ENCODE data around the gene ADAMTS17.

Gene ADAMTS17

DNA sequence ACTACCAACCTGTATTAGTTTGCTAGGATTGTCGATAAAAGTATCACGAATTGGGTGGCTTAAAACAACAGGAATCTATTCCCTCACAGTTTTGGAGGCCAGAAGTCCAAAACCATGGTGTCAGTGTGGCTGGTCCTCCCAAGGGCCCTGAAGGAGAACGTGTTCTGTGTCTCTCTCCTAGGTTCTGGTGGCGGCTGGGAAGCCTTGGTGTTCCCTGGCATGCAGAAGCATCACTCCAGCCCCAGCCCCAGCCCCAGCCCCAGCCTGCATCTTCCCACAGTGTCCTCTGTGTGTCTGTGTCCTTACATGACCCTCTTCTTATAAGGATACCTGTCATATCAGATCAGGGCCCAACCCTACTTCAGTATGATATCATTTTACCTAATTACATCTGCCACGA, 336.1 kb downstream of the ADAMTS17 start:
- no peak for DNase-seq

DNA sequence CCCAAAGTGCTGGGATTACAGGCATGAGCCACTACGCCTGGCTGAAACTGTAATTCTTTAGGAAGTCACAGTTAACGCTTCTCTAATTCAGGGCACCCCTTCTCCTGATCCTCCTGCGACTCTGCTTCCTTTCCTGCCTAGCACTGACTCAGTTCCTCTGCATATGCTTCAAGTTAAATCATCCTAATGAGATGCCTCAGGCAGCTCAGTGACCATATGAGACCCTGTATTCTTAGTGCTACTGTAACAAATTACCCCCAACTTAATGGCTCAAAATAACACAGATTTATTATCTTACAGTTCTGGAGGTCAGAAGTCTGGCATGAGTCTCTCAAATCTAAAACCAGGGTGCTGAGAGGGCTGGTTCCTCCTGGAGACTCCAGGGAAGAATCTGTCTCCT, 336.8 kb downstream of the ADAMTS17 start:
- DNase-seq = no peak

DNA sequence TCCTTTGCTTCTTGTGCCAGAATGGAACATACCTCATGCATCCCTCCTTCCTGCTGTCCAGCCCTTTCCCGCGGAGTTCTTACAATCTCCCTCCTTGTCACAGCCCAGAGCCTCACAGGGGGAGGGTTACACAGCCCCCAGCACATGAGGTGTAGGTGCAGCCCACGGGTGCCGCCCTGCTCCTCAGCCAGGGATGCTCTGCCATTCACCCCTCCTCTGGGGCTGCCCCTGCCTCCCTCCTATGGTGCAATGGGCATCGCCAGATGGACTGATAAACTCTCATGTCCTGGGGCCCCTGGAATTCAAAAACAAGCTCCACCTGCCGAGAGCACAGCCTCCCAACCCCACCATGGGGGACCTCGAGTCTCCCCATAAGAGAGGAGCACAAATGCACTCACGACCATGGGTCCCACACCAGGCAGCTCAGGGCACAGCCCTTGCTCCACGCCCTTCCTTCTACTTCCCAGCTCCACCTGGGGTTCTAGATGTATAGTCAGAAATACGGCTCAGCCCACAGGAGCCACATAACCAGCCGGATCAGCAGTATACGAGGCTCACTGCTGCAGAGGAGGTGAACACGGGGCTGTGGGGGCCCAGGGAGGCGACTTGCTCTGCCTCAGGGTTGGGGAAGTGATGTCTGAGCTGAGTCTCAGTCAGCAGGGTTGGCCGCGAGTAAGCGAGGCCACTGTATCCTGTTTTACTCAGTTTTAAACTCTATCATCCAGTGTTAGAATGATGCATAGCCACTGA, 338.8 kb downstream of the ADAMTS17 start:
- DNase-seq = no peak

DNA sequence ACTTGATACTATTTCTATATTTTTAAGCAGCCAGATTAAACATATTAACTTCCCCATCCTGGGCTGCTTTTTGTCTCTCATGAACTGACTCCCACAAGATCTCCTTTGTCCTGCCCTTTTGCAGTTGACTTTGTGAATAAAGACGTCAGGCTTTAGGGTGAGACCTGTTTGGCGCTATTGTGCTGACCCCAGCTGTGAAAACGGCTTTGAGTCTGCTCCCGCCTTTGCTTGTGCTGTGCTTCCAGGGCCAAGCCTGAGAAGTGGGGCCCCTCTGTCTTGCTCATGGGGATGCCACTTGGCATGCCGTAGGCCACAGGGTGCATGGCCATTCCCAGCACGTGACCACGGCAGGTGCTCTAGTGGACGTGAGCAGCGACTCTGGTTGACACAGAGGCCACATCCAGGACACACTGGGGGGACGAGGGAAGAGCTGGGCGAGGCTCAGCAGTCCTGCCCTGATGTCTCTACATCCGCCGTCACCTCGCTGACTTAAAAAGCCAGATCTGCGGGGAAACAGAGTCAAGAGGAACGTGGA, 339.6 kb downstream of the ADAMTS17 start:
- no peak for DNase-seq

DNA sequence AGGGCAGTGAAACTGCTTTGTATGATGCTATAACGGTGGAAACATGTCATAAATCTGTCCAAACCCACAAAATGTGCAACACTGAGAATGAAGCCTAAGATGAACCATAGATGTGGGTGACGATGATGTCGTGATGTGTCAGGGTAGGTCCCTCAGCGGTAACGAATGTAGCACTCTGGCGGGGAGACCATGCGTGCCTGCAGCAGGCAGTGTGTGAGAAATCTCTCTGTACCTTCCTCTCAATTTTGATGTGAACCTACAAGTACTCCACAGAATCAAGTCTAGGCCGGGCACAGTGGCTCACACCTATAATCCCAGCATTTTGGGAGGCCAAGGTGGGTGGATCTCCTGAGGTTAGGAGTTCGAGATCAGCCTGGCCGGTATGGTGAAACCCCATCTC, 340.4 kb downstream of the ADAMTS17 start:
- no peak for DNase-seq

DNA sequence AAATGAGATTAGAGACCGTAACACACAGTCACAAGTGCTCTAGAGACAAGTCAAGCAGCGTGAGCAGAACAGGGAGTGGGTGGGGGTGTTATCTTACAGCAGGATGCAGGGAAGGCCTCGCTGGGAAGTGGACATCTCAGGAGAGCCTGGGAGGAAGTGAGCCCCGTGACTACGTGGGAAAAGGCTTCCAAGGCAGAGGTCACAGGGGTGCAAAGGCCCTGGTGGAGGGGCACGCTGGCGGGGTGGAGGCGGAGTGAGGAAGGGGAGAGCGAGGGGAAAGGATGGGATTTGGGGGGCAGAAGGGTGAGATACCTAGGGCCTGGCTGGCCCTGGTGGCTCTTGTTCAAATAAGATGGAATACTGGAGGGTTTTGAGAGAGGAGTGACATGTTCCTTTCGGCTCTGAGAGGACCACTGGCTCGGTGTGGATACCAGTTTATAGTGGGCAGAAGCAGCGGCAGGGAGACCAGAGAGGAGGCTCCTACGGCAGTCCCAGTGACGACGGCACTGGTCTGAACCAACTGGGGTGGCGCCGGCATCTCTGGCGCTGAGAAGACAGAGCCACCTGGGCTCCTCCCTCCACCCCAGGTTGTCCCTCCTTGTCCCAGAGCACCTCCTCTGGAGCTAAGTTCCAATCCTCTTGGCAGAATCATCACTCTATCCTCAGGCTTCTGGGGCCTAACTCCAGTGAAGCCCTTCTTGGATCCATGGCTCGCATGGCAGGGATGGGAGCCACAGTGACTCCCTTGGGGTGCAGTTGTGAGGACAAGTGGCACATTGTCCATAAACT, 342.3 kb downstream of the ADAMTS17 start:
- no peak for DNase-seq

DNA sequence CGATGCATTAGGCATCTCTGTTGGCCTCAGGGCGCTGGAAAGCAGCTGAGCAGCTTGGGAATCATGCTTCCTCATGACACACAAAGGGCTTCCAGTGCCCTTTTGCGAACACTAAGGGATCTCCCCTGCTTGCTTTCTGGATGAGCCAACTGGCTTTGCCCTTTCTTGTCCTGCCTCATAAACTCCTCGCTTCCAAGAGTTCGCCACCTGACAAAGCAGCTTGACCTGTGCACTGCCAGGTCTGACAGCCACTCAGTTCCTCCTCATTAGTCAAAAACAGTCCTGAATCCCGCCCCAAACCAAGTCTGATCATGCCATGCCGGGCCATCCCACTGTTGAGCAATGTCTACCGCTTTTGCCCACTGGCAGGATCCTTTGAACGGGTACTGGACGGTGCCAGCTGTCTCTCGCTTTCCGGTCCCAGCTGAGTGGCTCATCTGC, 343.1 kb downstream of the ADAMTS17 start:
- no peak for DNase-seq

DNA sequence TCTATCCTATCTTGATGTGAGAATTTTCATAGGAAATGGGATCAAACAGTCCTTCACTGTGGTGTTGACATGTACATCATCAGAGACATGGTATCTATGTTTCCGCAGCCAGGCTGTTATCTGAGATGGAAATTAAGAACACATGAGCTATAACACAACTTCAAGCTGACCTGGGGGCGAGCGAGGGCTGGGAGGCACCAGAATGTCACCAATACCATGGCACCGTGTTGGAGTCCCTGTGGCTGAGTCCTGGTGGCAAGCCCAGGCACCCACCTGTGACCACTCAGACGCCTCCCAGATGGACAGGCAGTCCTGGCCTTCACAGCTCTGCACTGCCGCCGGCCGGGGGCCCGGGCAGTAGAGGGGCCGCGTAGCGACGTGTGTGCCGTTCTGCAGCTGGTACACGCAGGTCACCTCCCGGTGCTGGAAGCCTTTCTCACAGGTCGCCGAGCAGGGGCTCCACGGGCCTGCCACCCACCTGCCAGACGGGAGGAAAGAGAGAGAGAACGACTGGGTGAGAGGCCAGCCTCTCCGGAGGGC, 344.6 kb downstream of the ADAMTS17 start:
- DNase-seq = no peak

DNA sequence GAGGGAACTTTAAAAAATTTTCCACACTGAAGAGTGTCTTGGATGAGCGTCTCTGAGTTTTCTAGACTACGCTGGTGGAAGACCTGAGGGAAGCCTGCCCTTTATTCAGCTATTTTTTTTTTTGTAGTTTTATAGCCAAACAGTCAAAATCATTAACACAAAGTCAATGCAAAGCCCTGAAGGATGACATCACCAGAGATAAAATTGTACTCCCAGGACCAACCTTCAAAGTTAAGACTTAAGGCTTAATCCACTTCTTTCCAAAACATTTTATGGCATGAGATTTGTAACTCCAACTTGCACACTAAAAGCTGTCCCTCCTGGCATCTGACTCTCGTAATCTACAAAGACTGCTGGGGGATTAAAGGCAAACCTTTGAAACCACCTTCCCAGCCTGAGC, 345.1 kb downstream of the ADAMTS17 start:
- no peak for DNase-seq

DNA sequence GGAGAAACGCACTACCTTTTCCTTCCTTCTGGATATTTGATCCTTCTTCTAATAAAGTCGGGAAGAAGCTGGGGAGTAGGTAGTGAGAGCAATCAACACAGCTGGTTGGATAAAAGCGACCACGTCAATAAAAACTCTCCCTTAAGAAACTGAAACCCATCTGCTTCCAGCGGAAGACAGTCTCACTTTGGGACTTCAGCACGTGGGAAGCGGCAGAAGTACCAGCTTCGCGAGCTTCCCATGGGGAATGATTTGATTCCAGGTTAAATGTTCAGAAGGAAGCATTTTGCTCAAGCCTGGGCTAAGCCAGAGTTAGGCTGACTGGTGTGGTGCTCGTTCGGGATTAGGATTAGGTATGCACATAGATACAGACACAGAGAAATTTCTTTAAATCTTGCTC, 346.2 kb downstream of the ADAMTS17 start:
- no peak for DNase-seq

DNA sequence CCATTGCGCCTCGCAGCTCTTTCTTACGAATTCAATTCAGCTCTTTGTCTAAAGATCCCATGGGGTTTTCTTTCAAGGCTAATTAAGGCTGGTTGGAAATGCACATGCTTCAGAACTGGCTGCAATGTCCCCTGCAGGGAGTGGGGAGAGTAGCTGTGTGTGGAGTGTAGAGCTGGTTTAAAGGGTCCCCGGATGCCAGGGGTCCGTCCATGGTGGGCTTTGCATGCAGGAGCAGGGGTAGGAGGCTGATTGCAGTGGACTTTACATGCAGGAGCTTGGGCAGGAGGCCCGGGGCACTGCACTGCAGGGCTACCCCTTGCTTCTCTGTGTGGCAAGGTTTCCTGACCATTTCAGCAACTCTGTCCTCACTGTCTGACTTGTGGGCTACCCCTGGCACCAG, 346.9 kb downstream of the ADAMTS17 start:
- DNase-seq = no peak

DNA sequence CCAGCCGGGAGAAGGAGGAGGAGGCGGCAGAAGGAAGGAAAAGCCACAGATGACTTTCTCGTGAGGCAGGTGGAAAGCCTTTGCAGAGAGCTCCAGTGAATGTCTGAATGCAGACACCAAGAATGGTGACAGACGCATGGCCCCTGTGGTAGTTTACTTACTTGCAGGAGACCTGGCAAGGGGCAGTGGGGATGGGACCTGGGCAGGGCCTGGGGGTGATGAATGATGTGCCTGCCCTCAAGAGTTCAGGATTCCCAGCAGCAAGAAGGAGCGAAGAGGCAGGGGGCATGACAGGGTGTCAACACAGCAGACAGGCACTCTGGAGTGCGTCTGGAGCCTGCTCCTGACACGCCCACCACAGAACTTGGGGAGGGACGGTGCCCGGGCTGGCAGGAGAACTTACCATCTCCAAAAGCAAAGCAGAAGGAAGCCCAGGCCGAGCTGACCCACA, 348.1 kb downstream of the ADAMTS17 start:
- no peak for DNase-seq

DNA sequence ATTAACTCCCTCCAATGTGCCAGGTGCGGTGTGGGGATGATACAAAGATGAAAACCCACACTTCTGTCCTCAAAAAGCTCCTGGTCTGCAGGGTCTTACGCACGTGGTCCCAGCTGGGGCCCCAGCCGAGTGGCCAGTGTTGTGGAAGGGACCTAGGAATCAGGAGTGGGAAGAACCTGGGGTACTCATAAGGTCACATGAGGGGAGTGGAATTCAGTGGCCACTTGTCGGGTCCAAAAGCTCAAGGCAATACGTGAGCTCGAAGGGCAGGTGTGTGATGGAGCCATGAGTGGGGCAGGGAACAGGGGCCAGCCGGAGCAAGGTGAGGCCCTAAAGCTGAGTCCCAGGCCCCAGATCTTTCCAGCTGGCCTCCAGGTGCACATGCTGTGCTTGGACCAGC, 348.5 kb downstream of the ADAMTS17 start:
- no peak for DNase-seq

DNA sequence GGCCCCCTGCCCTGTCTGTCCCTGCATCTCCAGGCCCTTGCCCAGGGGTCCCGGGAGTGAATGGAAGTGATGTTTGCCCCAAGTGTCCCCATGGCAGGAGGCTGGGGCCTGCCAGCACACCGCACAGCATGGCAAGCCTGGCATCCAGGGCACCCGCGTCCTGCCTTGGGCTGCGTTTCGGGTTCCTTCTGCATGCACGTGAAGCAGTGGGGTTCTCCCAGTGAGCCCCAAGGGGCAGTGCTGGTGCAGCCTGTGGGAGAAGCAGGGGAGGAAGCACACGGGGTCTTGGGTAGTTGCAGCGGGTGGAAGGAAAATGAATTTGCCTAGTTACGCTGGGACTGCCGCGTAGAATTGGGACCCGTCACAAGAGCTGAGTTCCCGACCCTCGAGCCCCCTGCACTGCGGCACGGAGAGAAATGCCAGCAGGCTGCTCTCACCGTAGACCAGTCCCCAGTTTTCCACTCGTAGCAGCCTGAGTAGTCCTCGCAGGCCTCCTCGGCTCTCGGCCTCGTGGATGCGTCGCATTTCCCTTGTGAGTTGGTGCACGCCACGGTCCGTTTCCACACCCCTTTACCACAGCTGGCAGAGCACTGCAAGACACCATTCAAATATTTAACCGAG, 349.1 kb downstream of the ADAMTS17 start:
- DNase-seq = no peak

DNA sequence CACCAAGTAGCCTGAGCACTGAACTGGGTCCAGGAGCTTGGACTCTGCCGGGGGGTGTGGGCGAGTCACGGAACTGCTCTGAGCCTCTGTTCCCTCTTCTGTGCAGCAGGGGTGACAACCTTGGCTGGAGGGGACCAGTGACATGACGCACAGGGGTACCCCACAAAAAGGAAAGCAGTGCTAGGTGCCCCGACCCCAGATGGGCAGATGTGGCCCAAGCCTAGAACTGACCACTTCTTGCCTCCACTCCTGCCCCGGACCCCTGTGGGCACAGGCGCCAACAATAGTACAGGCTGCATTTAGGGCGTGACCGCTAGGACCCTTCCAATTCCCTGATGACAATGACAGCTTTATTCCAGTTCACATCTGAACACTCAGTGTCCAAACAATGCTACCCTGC, 352.7 kb downstream of the ADAMTS17 start:
- DNase-seq = no peak

DNA sequence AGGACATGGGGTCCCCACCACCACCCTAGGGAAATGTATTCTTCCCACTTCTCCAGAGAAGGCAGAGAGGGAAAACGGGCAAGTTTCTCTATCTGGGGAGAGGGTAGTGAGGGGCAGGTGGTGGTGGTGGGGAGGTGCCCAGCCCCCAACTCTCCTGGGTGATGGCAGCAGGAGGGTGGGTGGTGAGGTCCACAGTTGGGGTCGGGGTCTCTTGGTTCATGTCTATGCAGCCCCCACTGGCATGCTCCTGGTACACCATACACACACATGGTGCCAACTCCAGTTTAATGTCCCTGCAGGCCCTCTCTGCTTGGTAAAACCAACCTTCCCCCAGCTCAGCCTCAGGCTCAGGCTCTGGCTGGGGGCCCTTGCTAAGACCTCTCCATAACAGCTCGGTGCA, 354.1 kb downstream of the ADAMTS17 start:
- no peak for DNase-seq

DNA sequence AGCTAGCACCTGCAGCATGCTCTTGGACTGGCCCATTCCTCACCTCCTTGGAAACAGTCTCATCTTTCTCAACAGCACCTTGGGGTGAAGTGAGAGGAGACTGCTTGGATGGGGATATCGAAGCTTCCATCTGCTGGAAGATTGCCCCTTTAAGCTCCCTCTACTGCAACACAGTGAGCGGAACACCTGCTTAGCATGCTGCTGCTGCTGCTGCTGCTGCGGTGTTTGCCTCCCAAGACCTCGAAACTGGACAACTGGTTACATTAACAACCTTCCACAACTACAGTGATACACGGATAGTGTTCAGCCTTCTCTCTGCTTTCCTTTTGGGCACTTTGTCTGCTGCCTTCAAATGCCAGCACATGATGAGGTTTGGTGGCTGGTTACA, 354.7 kb downstream of the ADAMTS17 start:
- DNase-seq = no peak

DNA sequence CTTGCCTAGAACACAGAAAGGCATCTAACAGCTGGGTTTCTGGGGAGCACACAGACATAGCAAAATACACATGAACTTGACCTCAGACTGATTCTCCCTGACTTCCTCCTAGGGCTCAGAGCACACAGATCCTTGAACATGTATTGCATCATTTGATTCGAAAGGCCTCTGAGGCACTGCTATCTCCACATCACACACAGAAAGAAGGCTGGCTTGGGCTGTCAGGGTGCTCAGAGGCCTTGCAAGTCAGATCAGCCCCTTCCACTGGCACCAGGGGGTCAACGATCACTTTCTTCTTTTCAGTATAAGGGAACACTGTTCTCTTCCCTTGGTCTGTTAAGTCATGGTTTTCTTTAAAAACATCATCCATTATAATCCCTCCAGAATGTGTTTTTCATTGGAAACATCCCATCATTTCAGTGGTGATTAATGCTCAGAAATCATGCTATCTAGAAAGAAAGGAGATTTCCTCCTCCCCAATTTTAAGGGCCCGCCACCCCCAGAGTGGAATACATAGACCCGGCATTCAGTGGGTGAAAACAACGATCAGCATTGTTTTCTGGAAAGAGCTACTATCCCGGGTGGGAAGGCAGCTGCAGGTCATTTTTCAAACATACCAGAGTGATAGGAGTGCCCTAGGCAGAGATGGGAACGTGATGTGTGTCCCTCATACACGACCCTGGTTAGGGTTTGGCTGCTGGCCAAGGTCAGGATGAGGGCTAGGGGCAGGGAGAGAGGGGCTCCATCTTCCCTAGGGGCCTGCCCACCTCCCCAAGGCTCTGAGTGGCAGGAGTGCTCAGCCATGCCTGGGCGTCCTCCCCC, 355.3 kb downstream of the ADAMTS17 start:
- DNase-seq = no peak

DNA sequence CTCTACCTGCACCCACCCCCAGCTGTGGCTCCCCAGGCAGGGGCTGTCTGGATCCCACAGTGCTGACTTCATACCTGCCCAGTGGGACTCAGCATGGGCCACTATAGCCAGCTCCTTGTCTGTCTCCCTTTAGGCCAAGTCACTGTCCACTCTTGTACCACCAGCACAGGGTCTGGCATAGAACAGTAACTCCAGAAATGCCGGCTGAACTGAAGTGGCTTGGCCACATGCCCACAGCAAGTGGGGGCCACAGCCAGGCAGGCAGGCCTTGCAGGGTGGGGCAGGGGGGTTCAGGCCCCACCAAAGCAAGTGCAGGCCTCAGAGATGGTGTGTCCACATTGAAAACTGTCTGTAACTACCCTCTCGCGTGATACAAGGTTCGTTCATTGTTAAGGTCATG, 355.9 kb downstream of the ADAMTS17 start:
- no peak for DNase-seq

DNA sequence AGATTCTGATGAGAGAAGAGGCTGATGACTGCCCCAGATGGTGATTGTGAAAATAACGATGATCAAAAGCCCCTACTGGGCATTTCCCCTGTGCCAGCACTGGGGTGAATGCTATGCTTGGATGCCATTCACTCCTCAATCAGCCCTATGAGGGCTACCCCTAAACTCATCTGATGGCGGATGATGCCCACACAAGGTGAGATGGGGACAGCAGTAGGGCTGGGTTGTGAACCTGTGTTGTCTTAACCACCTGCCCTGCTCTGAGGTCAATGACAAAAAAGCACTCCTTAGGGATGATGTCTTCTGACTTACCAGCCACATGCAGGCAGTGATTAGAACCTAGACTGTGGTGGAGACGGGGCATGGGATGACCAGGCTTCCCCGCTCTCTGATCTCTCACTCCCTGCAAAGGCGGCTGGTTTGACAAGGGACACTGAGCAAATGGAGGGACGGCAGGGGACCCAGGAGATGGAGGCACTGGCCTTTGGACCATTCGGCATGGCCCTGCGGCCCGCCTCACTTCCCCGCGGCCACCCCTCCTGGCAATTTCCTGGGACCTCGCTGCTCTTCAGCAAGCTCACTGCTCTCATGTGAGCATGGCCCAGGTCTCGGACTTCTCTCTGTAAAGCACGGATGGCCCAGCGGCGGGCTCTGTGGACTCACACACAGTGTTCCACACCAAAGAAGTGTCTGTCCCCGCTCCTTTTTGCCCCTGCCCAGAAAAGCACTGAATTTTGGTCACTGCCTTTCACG, 357.1 kb downstream of the ADAMTS17 start:
- DNase-seq = no peak

DNA sequence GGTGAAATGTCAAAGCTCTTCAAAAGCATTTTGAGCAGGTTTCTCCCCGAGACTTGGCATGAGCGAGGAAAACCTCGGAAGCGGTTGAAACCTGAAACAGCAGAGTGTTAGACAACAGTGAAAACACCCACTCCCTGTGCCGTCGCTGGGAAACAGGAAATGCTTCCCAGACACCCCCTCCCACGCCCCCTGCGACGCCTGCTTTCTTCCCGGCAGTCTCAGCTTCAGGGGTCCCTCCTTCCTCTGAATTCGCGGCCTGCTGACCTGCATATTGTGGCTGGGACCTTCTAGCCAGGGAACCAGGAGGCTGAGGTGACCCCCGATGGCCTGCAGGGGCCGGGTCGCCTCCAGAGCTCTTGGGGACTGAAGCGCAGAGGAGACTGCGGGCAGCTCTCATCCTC, 357.9 kb downstream of the ADAMTS17 start:
- DNase-seq = no peak

All from COR-L47 (cell line).